HepG2 (cell line): Measurements from ENCODE around the gene PTPN3. TPM values are rescaled to one million over a fixed set of nuclear protein-coding genes. Genes with fewer than 3 reads are reported as not detected.

Experiments used
- ATAC-seq: fragments of 200-7000 bp; cut with Tn5 transposase; 3 replicates; pipeline ENCODE4 v1.9.1; 2020; ENCODE audit warnings: mild to moderate bottlenecking, moderate library complexity
- BruUV-seq: library from RNA; stranded (reverse); fragments of 400-500 nt; replicated peaks from 2 replicates; lab custom pipeline; 2021; lab: Mats Ljungman, UMichigan
- CTCF ChIA-PET: fragments of 300-600 bp; formaldehyde crosslinking; extraction: SDS; loops from one replicate; lab custom pipeline; 2021; ENCODE audit warnings: low total read pairs, inconsistent platforms, low intra/inter-chr PET ratio; lab: Yijun Ruan, JAX
- POLR2A ChIA-PET: fragments of 350-600 bp; sonication (Branson Sonifier 250); formaldehyde crosslinking; loops from one replicate; lab custom pipeline; 2020; ENCODE audit warnings: antibody characterized with exemption, inconsistent platforms; lab: Yijun Ruan, JAX
- DNase-seq: peaks from one replicate; pipeline ENCODE4 v3.0.0-alpha.2; 2015; ENCODE audit warnings: low spot score
- FAIRE-seq: peaks from 3 replicates; lab custom pipeline; 2011; peaks lifted over from hg19 to GRCh38; lab: Jason Lieb, UNC
- H2AFZ ChIP-seq: one replicate; pipeline ENCODE4 v1.6.1; 2011; ENCODE audit warnings: low read length, inconsistent platforms
- H3K27ac ChIP-seq: fragments of 300-600 bp; 3 replicates; pipeline ENCODE4 v1.8.0; 2011; ENCODE audit warnings: mixed run types, mild to moderate bottlenecking, mixed read lengths, low read length, inconsistent platforms; ENCODE audit not compliant: insufficient read depth; ENCODE audit errors: extremely low read length
- H3K27me3 ChIP-seq, 2 experiments: fragments of 200-600 bp in 1 of 2; 2 replicates in 1 of 2; 3 replicates in 1 of 2; pipeline versions ENCODE4 v1.6.0 to v1.8.0; 2011; ENCODE audit warnings: low read length in 2 of 2, mild to moderate bottlenecking in 2 of 2, moderate library complexity in 2 of 2, inconsistent platforms in 1 of 2; ENCODE audit not compliant: insufficient read depth in 2 of 2, control insufficient read depth in 1 of 2
- H3K36me3 ChIP-seq, 2 experiments: fragments of 200-600 bp in 1 of 2; replicated peaks in 1 of 2; 2 replicates in 1 of 2; 3 replicates in 1 of 2; pipeline versions ENCODE4 v1.5.1 to v1.8.0; 2011; ENCODE audit warnings: low read length in 2 of 2, inconsistent platforms in 1 of 2; ENCODE audit not compliant: insufficient read depth in 2 of 2, control insufficient read depth in 1 of 2
- H3K4me1 ChIP-seq: 2 replicates; pipeline ENCODE4 v1.5.1; 2012; ENCODE audit warnings: low read length, inconsistent platforms; ENCODE audit not compliant: insufficient read depth
- H3K4me2 ChIP-seq: 2 replicates; pipeline ENCODE4 v1.6.0; 2011; ENCODE audit warnings: low read depth, low read length, inconsistent platforms
- H3K4me3 ChIP-seq, 3 experiments: fragments of 200-600 bp in 1 of 3; sonication (generic), shearing (Covaris generic) in 1 of 3; replicated peaks in 1 of 3; 2 replicates each; pipeline ENCODE4 v1.5.1; 2011 to 2016; ENCODE audit warnings: low read length in 3 of 3, inconsistent platforms in 2 of 3, low read depth in 2 of 3, mild to moderate bottlenecking in 2 of 3, control low read depth in 1 of 3, mixed read lengths in 1 of 3; ENCODE audit not compliant: insufficient read depth in 1 of 3
- H3K79me2 ChIP-seq: one replicate; pipeline ENCODE4 v1.6.1; 2011; ENCODE audit warnings: low read length, inconsistent platforms; ENCODE audit not compliant: insufficient read depth
- H3K9ac ChIP-seq: 2 replicates; pipeline ENCODE4 v1.6.0; 2011; ENCODE audit warnings: mild to moderate bottlenecking, low read depth, low read length, inconsistent platforms; ENCODE audit not compliant: insufficient read depth
- H3K9me3 ChIP-seq: 2 replicates; pipeline ENCODE4 v1.5.1; 2012; ENCODE audit warnings: mild to moderate bottlenecking, low read length
- H4K20me1 ChIP-seq: 2 replicates; pipeline ENCODE4 v1.6.0; 2011; ENCODE audit warnings: inconsistent platforms, mild to moderate bottlenecking, low read length, moderate library complexity; ENCODE audit not compliant: insufficient read depth
- GABPB1 ChIP-seq: IDR thresholded peaks from 2 replicates; pipeline ENCODE4 v1.6.1; 2016; ENCODE audit warnings: mild to moderate bottlenecking, missing genetic modification reagents, moderate library complexity, missing compliant biosample characterization
- HOXA9 ChIP-seq: sonication (generic); formaldehyde crosslinking; IDR thresholded peaks from 2 replicates; pipeline ENCODE4 v1.8.1; 2022; ENCODE audit warnings: missing genetic modification reagents, mild to moderate bottlenecking, moderate library complexity, borderline replicate concordance
- IKZF1 ChIP-seq: fragments of 450-650 bp; IDR thresholded peaks from 2 replicates; pipeline ENCODE4 v1.7.1; 2016
- POGZ ChIP-seq: sonication (generic); formaldehyde crosslinking; IDR thresholded peaks from 2 replicates; pipeline ENCODE4 v1.4.0; 2020; ENCODE audit warnings: mild to moderate bottlenecking, missing genetic modification reagents
- ZNF800 ChIP-seq: sonication (generic); formaldehyde crosslinking; IDR thresholded peaks from 2 replicates; pipeline ENCODE4 v1.4.0; 2020; ENCODE audit warnings: missing genetic modification reagents
- WGBS: methylation state at CpG from one replicate; pipeline ENCODE4 v1.1.6; 2017; ENCODE audit warnings: low lambda C conversion rate; 5-methylcytosine and 5-hydroxymethylcytosine counted together
- in situ Hi-C: cut with HindIII; loops from 2 replicates; pipeline ENCODE4 v1.10.0; 2017; ENCODE audit warnings: low pct_unique_long_range_greater_than_20kb; ENCODE audit not compliant: extremely low pct_ligation_motif_present
- intact Hi-C: fragments of 100-400 bp; cut with micrococcal nuclease; formaldehyde crosslinking; loops from one replicate; pipeline ENCODE4 v1.10.0; 2022; ENCODE audit not compliant: unreplicated experiment
- polyA plus RNA-seq, 8 experiments: library from polyadenylated mRNA; depleted of rRNA in 3 of 8; stranded (reverse) in 7 of 8; unstranded in 1 of 8; fragments of >200 nt; fragmentation: Illumina TruSeq in 4 of 8; extraction: Trizol in 4 of 8; gene quantifications; 2 replicates each; pipeline versions ENCODE4 v1.2.1 to v1.2.3, GENCODE V29; 2011 to 2016; ENCODE audit warnings: low read depth in 4 of 8, missing spikeins in 1 of 8, mixed read lengths in 1 of 8; ENCODE audit not compliant: insufficient read depth in 1 of 8
- total RNA-seq, 5 experiments: library from RNA; depleted of rRNA; stranded (reverse); fragments of >200 nt; fragmentation: Illumina TruSeq; extraction: Trizol; gene quantifications; 2 replicates each; pipeline ENCODE4 v1.2.3, GENCODE V29; 2016; ENCODE audit warnings: low read depth in 1 of 5
- TF ChIP-seq, protein P1 (sequence below): sonication (generic); formaldehyde crosslinking; IDR thresholded peaks from 2 replicates; pipeline ENCODE4 v1.9.0; 2021; ENCODE audit warnings: missing genetic modification reagents, borderline replicate concordance
- TF ChIP-seq, protein P2 (sequence below): sonication (generic); formaldehyde crosslinking; IDR thresholded peaks from 2 replicates; pipeline ENCODE4 v1.4.0; 2020; ENCODE audit warnings: low read depth, missing genetic modification reagents

PTPN3 gene
- total and polyA plus RNA-seq, 2 of the 13 experiments (the other 11 are each of a cell fraction or from before 2014, with no cell fraction given): 5.6 to 20.5 TPM

GRCh38 chr9:109439378-109440116 lies 58.6 kb downstream of the PTPN3 start:
- FAIRE-seq (no peak), ATAC-seq (no peak; the same call in 2 of the 3 replicates), DNase-seq (no peak)
- peaks cover 16% of the 10 kb centered on the region for H3K4me1 ChIP-seq
- H3K9me3 ChIP-seq: no peaks in the 10 kb centered on the region
- 94% methylated on average over 6 of the region's 8 CpGs for WGBS
- no peak overlapping the region for H2AFZ ChIP-seq
- ChIA-PET POLR2A (no interaction called here), CTCF (interaction anchor here (1.9 to 2.7 kb wide), 2 partner anchors 30 to 81 kb away, joined by 12 to 42 read pairs; no protein-coding TSS in a partner anchor)
- peaks cover 3 to 8% of the 10 kb centered on the region in 2 experiments; a peak in 2 of 5 replicates for H3K36me3 ChIP-seq
- H3K4me2 ChIP-seq: no peak overlapping the region
- no peak overlapping the region for H3K4me3 ChIP-seq
- intact Hi-C loops (loop anchor here (1.0 kb wide), 3 partner anchors 30 to 121 kb away; no protein-coding TSS in a partner anchor), in situ Hi-C loops (loop anchor here (5.0 kb wide), 1 partner anchor 78 kb away; no protein-coding TSS in a partner anchor)
- H3K27me3 ChIP-seq: no peaks in the 10 kb centered on the region
- H3K79me2 ChIP-seq: no peaks in the 10 kb centered on the region
- no TSS peak for BruUV-seq
- no peaks in the 10 kb centered on the region for H4K20me1 ChIP-seq
- H3K27ac ChIP-seq: no peak overlapping the region
- H3K9ac ChIP-seq: no peak overlapping the region
- no peak for TF ChIP-seq ZNF800 (CRISPR knock-in tag)
- no peak for TF ChIP-seq POGZ (CRISPR knock-in tag)
- TF ChIP-seq GABPB1: no peak
- TF ChIP-seq, protein P1, sequence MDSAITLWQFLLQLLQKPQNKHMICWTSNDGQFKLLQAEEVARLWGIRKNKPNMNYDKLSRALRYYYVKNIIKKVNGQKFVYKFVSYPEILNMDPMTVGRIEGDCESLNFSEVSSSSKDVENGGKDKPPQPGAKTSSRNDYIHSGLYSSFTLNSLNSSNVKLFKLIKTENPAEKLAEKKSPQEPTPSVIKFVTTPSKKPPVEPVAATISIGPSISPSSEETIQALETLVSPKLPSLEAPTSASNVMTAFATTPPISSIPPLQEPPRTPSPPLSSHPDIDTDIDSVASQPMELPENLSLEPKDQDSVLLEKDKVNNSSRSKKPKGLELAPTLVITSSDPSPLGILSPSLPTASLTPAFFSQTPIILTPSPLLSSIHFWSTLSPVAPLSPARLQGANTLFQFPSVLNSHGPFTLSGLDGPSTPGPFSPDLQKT: no peak
- TF ChIP-seq, protein P2, sequence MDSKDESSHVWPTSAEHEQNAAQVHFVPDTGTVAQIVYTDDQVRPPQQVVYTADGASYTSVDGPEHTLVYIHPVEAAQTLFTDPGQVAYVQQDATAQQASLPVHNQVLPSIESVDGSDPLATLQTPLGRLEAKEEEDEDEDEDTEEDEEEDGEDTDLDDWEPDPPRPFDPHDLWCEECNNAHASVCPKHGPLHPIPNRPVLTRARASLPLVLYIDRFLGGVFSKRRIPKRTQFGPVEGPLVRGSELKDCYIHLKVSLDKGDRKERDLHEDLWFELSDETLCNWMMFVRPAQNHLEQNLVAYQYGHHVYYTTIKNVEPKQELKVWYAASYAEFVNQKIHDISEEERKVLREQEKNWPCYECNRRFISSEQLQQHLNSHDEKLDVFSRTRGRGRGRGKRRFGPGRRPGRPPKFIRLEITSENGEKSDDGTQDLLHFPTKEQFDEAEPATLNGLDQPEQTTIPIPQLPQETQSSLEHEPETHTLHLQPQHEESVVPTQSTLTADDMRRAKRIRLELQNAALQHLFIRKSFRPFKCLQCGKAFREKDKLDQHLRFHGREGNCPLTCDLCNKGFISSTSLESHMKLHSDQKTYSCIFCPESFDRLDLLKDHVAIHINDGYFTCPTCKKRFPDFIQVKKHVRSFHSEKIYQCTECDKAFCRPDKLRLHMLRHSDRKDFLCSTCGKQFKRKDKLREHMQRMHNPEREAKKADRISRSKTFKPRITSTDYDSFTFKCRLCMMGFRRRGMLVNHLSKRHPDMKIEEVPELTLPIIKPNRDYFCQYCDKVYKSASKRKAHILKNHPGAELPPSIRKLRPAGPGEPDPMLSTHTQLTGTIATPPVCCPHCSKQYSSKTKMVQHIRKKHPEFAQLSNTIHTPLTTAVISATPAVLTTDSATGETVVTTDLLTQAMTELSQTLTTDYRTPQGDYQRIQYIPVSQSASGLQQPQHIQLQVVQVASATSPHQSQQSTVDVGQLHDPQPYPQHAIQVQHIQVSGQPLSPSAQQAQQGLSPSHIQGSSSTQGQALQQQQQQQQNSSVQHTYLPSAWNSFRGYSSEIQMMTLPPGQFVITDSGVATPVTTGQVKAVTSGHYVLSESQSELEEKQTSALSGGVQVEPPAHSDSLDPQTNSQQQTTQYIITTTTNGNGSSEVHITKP: no peak
- TF ChIP-seq IKZF1: no peak
- no peak for TF ChIP-seq HOXA9 (CRISPR knock-in tag)
